Right lobe of liver (tissue), 4 donors: ENCODE results near the gene ADH4.

Experiments
- POLR2A ChIP-seq: fragments of 450-650 bp; IDR thresholded peaks from one replicate; pipeline ENCODE4 v1.6.1; 2017; ENCODE audit warnings: antibody characterized with exemption, mild to moderate bottlenecking
- TF ChIP-seq, protein P1 (sequence below), 4 donors: fragments of 200-600 bp in 3 of 4; fragments of 450-650 bp in 1 of 4; IDR thresholded peaks; one replicate each; pipeline versions ENCODE4 v1.5.1 to v1.8.0; 2016 to 2022; ENCODE audit warnings: antibody characterized with exemption in 4 of 4, mild to moderate bottlenecking in 2 of 4
- donor health status: DM: no; HTN: no; CAD: no.
- donor health status: DM: no; HTN: no; CAD: no.
- donor health status: DM: no; HTN: yes; CAD: no.

- TF ChIP-seq POLR2A = no peak
- TF ChIP-seq, protein P1, sequence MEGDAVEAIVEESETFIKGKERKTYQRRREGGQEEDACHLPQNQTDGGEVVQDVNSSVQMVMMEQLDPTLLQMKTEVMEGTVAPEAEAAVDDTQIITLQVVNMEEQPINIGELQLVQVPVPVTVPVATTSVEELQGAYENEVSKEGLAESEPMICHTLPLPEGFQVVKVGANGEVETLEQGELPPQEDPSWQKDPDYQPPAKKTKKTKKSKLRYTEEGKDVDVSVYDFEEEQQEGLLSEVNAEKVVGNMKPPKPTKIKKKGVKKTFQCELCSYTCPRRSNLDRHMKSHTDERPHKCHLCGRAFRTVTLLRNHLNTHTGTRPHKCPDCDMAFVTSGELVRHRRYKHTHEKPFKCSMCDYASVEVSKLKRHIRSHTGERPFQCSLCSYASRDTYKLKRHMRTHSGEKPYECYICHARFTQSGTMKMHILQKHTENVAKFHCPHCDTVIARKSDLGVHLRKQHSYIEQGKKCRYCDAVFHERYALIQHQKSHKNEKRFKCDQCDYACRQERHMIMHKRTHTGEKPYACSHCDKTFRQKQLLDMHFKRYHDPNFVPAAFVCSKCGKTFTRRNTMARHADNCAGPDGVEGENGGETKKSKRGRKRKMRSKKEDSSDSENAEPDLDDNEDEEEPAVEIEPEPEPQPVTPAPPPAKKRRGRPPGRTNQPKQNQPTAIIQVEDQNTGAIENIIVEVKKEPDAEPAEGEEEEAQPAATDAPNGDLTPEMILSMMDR (IDR thresholded peaks at IDR 0.05) = no peak
Measured at GRCh38 chr4:99156992-99157391, 12.9 kb upstream of the ADH4 start.
